ENCODE data around the gene KIAA0586. TPM values are rescaled to one million over a fixed set of nuclear protein-coding genes. Genes with fewer than 3 reads are reported as not detected.
"Not testable (repeated sequence)": the region's sequence is repeated elsewhere in the genome, so short reads cannot be mapped to it uniquely, and the experiment has no call there.

Gene KIAA0586
- 27.1 TPM for total RNA-seq

DNA sequence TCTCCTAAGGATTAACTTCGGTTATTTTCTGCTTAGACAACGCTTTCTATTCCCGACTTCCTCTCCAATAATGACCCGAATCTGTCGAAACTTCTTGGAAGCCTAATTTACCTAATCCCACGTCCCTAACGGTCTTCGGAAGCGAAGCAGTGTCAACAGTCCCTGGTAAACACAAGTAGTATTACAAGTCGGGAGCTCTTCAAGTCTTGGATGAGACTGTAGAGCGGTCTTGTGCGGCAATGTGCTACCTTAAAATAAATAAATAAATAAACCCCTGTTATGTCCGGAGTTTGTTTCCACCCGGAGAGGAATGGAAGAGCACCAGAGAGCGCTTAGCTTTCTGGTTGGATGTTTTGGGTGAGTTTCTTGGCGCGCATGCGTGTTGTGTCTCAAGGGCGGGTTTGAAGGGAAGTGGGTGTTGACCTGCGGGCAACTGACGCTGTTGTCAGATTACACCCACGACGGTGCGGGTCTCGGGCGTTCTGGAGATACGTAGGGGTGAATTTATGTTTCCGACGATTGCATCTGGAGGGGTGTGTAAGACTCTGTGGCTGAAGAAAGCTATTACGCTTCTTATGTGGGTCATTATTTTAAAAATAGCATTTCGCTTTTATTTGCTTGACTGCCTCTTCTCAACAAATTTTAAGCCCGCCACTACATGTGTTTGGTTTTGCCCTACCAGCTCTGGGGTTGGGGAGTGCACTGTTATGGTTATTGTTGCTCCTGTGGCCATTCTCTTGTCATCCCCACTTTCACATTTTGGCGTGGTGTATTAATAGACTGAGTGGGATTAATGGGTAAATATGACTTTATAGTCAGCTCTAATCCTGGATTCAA lies at the start of gene KIAA0586, which contains the start of gene TIMM9:
Gene KIAA0586 (plus strand): TSS at position 439 of the 837 bp plus-strand sequence. CDS start 546 bp downstream, outside the sequence.
Gene TIMM9 (minus strand): TSS at position 251 of the 837 bp plus-strand sequence. CDS start 15,586 bp downstream, outside the sequence.
- peak; percentile 100 for DNase-seq

GRCh38 chr14:58390830-58391229 lies 36.7 kb upstream of the KIAA0586 start:
- DNase-seq: no peak

DNA sequence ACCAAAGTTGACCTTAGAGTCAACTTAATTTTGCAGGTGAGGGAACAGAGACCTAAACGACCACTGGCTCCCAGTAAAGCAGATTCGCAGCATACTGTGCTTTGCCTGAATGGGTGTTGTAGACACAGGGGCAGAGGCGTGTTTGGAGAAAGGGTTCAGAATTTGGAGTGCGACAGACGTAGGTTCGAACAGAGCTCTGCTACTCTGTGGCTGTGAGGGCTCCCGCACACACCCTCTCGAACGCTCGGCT lies 32.0 kb upstream of the KIAA0586 start:
- DNase-seq: no peak

DNA sequence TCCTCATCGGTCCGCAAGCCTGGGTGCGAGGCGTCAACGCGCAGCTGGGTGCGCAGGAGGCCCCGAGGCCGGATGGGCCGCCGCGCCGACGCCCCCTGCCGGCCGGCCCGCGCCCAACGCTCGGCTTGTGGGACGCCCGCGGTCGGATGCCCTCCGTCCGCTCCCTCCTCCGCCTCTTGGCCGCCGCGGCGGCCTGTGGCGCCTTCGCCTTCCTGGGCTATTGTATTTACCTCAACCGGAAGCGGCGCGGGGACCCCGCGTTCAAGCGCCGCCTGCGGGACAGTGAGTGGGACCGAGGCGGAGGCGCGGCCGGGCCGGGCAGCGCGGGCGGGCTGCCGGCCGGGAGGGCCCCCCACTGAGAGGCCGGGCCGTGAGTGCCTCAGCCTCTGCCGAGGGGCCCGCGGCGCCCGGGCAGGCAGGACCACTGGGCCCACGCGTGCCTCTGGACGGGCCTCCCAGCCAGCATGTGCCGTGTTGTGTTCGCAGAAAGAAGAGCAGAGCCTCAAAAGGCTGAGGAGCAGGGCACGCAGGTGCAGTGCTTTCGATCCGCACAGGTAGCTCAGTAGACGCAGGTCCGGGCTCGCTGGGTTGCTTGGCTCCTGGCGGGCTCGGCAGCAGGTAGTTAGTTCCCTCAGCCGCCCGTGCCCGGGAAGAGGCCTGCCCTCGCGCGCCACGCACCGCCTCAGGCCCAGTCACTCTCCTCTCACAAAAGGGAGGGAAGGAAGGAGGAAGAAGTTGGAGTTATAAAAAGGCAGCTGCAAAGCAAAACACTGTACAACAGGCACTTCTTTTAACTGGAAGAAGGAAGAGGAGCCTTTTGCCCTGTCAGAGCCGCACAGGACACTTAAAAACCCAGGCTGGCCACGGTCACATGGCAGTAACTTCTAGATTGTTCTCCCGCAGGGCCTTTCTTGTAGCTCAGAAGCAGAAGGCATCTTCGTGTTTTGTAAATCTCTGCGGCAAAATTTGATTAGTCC lies 31.4 kb upstream of the KIAA0586 start, which contains the start of gene TOMM20L:
Gene TOMM20L (plus strand): TSS at position 119 of the 977 bp plus-strand sequence. CDS start 28 bp downstream, at position 147.
- peak; percentile 80 for DNase-seq

- DNase-seq: no peak
Measured at GRCh38 chr14:58397156-58397555, 30.4 kb upstream of the KIAA0586 start.

DNA sequence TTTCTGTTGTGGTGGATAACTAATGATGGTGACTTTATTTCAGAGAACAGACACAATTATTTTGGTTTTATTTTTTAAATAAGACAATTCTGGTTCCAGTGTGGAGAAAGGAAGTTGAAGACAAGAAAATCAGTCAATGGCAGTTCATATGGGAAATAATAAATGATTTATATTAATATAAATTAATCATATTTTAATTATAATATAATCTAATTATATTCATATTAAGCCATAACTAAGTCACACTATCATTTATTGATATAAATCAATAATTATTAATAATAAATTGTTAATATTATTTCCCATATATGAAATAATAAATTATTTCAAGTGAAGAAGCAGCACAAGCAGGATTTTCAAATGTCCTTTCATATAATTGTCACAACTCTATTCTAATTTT lies 29.0 kb upstream of the KIAA0586 start:
- no peak for DNase-seq

DNA sequence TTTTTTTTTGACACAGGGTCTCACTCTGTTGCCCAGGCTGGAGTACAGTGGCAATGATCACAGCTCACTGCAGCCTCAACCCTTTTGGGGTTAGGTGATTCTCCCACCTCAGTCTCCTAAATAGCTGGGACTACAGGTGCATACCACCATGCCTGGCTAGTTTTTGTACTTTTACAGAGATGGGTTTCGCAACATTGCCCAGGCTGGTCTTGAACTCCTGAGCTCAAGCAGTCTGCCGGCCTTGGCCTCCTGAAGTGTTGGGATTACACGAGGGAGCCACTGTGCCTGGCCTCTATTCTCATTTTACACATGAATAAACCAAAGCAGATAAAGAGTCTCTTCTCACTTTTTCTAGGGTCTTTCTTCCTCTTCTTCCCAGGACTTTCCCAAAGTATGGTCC lies 28.6 kb upstream of the KIAA0586 start:
- no peak for DNase-seq

DNA sequence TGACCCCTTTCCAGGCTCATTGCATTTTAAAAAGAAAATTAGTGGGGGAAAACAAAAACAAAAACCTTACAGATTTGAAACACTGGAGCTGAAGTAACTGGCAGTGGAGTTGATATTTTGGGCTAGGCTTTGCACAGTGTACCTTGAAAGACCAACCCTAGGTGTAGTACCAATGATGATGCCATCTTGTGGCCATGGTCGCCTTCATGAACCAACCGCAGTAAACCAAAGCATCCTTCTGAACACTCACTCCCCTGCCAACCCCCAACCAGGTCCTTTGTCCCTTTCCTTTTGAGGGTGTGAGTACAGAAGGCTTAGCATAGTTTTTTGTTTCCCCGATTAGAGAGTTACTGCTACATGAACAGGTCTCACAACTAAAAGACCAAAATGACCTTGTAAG lies 25.9 kb upstream of the KIAA0586 start:
- DNase-seq: no peak

DNA sequence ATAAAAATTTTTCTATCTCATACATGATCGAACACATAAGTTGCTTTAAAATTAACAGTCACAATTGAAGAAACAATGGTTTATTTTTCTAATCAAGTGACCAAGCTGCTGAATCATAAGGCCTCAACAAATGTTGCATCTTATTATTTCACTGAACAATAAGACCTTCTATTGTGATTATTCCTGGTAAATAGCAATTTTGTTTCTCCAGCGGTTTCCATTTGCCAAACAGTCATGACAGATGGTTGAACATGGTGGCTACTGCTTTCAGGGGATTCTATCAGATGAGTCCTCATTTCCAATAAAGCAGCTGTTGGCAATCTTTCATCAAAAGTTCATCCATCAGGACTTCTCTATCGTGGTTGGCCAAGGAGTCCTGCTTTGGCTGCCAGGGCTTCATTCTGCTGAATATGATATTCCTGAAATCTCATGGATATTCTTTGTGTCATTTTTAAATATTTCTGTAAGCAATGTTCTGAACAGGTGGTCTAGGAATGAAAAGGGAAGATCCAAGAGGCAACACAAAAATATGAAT lies 18.8 kb upstream of the KIAA0586 start:
- DNase-seq: peak; percentile 44

DNA sequence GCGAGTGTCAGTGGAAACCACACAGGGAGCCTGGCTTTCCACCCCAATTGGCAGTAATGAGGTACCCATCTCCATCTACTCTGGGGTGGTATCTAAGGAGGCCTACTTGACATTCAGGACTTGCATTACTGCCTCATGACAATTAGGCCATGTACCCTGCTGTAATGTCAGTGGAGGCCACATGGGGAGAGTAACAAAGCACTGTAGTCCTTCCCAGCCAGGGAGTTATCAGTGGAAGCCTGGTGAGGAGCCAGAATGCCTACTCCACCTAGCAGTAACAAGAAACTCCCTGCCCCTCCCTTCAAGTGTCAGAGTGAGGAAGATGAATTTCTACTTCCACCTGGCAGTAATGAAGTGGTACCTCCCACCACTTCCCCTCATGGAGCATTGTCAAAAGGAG lies 12.7 kb upstream of the KIAA0586 start:
- no peak for DNase-seq

DNA sequence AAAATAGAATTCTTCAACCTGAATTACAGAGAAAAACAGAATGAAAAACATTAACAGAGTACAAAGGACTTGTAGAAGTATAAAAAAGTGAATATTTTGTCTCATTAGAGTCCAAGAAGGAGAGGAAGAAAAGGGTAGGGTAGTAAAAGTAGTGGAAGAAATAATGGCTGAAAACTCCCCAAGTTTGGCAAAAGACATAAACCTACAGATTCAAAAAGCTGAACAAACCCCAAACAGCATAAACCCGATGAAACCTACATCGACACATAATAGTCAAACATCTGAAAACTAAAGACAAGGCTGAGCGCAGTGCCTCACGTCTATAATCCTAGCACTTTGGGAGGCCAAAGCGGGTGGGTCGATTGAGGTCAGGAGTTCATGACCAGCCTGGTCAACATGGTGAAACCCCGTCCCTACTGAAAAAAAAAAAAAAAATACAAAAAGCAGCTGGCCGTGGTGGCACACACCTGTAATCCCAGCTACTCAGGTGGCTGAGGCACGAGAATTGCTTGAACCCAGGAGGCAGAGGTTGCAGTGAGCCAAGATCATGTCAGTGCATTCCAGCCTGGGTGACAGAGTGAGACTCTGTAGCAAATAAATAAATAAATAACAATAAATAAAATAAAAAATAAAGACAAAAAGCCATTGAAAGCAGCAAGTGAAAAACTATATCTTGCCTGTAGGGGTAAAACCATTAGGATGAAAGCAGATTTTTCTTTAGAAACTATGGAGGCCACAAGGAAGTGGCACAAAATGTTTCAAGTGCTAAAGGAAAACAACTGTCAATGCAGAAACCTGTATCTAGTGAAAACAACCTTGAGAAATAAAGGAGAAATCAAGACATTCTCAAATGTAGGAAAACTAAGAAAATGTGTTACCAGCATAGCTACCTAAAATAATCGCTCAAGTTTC lies 11.6 kb upstream of the KIAA0586 start:
- DNase-seq: no peak

DNA sequence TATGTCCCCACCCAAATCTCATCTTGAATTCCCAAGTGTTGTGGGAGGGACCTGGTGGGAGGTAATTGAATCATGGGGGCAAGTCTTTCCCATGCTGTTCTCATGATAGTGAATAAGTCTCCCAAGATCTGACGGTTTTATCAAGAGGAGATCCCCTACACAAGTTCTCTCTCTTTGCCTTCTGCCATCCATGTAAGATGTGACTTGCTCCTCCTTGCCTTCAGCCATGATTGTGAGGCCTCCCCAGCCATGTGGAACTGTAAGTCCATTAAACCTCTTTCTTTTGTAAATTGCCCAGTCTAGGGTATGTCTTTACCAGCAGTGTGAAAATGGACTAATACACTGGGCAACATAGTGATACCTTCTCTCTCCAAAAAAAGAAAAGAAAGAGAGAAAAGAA lies 10.6 kb upstream of the KIAA0586 start:
- not testable (repeated sequence) for DNase-seq

- peak; percentile 84 for DNase-seq
Measured at GRCh38 chr14:58426670-58427280, 744 bp upstream of the KIAA0586 start.

DNA sequence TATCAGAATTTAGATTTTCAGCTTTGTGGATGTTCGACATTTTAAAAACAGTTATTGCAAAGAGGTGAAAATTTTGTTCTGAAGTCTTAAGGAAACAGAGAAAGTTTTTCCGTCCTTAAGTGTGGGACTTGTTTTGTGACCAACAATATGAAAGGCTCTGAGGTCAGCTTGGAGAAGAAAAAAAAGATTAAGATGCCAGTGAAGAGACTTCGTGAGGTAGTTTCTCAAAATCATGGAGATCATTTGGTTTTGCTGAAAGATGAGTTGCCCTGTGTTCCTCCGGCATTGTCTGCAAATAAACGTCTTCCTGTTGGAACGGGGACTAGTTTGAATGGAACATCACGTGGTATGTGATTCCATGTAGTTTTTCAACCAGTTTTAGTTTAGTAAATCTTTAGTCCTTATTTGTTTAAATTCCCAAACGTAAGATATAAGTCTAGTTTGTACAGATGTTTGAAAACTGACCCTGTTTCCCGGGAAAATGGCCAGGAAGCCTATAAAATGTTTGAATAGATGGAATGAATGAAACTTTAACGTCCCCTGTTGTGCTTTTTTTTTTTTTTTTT lies 682 bp downstream of the KIAA0586 start:
- peak; percentile 70 for DNase-seq

GRCh38 chr14:58430156-58430555 lies 2.6 kb downstream of the KIAA0586 start:
- no peak for DNase-seq

DNA sequence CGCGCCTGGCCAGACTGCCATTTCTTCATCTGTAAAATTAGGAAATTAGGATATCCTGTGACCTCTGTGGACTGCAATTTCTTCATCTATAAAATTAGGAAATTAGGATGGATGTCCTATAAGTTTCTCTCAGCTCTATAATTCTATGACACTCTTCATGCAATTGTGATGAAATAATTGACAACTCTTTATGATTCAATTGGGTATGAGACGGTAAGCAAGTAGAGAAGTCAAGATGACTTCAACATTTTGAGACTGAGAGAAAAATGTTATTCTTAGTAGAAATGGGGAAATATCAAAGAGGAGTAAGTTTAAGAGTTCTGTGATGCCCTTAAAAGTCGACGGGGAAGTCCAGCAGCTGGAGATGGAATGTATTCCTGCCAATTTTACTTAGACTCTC lies 12.0 kb downstream of the KIAA0586 start:
- no peak for DNase-seq

DNA sequence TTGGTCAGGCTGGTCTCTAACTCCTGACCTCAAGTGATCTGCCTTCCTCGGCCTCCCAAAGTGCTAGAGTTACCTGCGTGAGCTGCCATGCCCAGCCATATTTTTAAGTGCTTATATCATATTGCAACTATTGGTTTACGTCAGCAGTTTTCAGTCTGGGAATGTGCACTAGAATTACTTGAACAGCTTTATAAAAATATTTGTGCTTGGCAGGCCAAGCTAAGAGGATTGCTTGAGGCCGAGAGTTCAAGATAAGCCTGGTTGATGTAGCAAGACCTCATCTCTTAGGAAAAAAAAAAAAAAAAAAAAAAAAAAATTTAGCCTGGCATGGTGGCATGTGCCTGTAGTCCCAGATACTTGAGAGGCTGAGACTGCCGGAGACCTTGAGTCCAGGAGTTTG lies 17.1 kb downstream of the KIAA0586 start:
- DNase-seq: no peak

- no peak for DNase-seq
Measured at GRCh38 chr14:58455593-58456265, 28.2 kb downstream of the KIAA0586 start.

GRCh38 chr14:58460772-58461171 lies 33.3 kb downstream of the KIAA0586 start:
- DNase-seq: no peak

DNA sequence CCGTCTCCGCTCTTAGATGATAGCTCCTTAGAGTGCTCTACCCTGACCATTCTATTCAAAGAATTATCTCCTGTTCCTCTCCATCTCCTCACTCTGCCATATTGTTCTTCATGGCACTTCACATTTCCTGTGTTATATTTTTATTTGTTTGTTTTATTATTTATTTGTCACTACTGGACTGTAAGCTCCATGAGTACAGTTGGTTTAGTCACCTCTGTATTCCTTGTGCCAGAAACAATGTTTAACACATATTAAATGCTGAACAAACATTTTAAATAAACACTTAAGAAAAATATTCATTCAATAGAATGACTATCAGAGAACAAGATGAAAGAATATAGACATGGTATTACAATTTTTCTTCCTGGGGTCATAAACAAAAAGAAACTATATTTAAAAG lies 35.6 kb downstream of the KIAA0586 start:
- no peak for DNase-seq
